K562 (cell line): Measurements from ENCODE around the gene PELI1.

Experiments used
- CBFA2T3 ChIP-seq: fragments of 450-650 bp; IDR thresholded peaks from 2 replicates; pipeline ENCODE4 v1.6.1; 2017
- CBX1 ChIP-seq: sonication (generic); IDR thresholded peaks from 2 replicates; pipeline ENCODE4 v1.6.1; 2016; ENCODE audit warnings: antibody characterized with exemption, low read depth, mild to moderate bottlenecking
- PHTF2 ChIP-seq: fragments of 250-450 bp; sonication (Bioruptor Pico); IDR thresholded peaks from 2 replicates; pipeline ENCODE4 v1.5.0; 2021; ENCODE audit warnings: mild to moderate bottlenecking
- RNF2 ChIP-seq: sonication (generic); IDR thresholded peaks from 2 replicates; pipeline ENCODE4 v1.6.1; 2016
- SMAD3 ChIP-seq: fragments of 450-650 bp; formaldehyde crosslinking; conservative IDR thresholded peaks from 2 replicates; pipeline ENCODE4 v1.4.0; 2020; ENCODE audit warnings: mild to moderate bottlenecking
- TF ChIP-seq, protein P1 (sequence below), 2 experiments: fragments of 450-650 bp in 1 of 2; sonication (generic) in 1 of 2; formaldehyde crosslinking; conservative IDR thresholded peaks; 2 replicates each; pipeline versions ENCODE4 v1.4.0 to v1.8.1; 2020 to 2022; ENCODE audit warnings: mild to moderate bottlenecking in 1 of 2, missing genetic modification reagents in 1 of 2
- TF ChIP-seq, protein P2 (sequence below): sonication (generic); formaldehyde crosslinking; IDR thresholded peaks from 2 replicates; pipeline ENCODE4 v1.9.0; 2022; ENCODE audit warnings: mild to moderate bottlenecking, missing genetic modification reagents

DNA sequence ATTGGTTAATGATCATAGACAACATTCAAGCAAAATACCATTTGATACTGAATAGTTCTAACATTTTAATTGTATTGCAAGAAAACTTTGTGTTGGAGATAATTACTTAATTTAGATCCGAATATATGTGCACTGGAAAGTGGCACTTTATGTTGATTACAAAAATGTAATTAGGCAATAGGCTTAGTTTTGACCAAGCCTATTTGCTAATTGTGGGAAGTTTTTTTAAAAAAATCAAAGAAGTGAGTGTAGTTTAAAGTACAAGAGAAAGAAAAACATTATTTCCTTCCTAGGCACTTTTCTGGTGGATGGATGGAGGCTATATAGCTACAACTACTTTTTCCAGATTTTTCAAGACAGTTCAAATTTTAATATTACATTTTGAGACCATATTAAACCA lies 18.3 kb upstream of the PELI1 start:
- TF ChIP-seq, protein P1, sequence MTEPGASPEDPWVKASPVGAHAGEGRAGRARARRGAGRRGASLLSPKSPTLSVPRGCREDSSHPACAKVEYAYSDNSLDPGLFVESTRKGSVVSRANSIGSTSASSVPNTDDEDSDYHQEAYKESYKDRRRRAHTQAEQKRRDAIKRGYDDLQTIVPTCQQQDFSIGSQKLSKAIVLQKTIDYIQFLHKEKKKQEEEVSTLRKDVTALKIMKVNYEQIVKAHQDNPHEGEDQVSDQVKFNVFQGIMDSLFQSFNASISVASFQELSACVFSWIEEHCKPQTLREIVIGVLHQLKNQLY (CRISPR knock-in tag; conservative IDR thresholded peaks at IDR 0.05) = no peak
- TF ChIP-seq, protein P2, sequence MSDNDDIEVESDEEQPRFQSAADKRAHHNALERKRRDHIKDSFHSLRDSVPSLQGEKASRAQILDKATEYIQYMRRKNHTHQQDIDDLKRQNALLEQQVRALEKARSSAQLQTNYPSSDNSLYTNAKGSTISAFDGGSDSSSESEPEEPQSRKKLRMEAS (CRISPR knock-in tag) = no peak
- TF ChIP-seq RNF2 = no peak
- no peak for TF ChIP-seq CBFA2T3
- no peak for TF ChIP-seq CBX1
- TF ChIP-seq SMAD3 (CRISPR knock-in tag) = no peak
- no peak for TF ChIP-seq PHTF2 (CRISPR knock-in tag)
